Measurements from ENCODE around the gene IL22RA1.

IL22RA1 gene

DNA sequence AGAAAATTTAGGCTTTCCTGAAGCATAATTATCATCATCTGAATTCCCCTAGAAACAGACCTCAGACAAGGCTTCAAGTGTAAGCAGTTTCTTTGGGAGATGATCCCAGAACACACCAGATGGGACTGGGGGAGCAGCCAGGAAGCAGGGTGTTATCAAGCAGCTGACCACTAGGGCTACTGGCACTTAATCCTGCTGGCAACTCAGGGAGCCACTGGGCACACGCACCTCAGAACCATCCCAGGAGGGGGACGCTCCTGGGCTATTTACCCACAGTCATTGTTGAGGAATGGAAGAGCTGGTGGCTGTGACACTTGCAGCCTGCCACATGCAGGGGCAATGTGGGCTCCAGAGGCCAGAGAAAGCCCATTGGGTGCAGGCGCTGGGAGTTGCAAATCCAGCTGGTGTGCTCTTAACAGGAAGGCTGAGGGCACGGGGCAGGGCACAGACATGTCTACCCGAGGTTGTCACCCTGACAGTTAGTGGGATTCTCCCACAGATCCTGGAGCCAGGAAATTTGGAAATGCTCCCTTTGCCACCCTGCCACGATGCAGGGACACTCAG lies 15.1 kb upstream of the IL22RA1 start:
- TF ChIP-seq, protein P1, sequence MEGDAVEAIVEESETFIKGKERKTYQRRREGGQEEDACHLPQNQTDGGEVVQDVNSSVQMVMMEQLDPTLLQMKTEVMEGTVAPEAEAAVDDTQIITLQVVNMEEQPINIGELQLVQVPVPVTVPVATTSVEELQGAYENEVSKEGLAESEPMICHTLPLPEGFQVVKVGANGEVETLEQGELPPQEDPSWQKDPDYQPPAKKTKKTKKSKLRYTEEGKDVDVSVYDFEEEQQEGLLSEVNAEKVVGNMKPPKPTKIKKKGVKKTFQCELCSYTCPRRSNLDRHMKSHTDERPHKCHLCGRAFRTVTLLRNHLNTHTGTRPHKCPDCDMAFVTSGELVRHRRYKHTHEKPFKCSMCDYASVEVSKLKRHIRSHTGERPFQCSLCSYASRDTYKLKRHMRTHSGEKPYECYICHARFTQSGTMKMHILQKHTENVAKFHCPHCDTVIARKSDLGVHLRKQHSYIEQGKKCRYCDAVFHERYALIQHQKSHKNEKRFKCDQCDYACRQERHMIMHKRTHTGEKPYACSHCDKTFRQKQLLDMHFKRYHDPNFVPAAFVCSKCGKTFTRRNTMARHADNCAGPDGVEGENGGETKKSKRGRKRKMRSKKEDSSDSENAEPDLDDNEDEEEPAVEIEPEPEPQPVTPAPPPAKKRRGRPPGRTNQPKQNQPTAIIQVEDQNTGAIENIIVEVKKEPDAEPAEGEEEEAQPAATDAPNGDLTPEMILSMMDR (IDR thresholded peaks at IDR 0.05; ENCODE audit: low read depth, low read length, missing control alignments) = peak; percentile 38
- in situ Hi-C loops (cut with HindIII; ENCODE audit: low sequenced_read_pairs) = no loop called here
- H3K4me3 ChIP-seq (ENCODE audit: low read depth, low read length) = no peak overlapping the region
- DNase-seq (ENCODE audit: low read depth) = no peak

DNA sequence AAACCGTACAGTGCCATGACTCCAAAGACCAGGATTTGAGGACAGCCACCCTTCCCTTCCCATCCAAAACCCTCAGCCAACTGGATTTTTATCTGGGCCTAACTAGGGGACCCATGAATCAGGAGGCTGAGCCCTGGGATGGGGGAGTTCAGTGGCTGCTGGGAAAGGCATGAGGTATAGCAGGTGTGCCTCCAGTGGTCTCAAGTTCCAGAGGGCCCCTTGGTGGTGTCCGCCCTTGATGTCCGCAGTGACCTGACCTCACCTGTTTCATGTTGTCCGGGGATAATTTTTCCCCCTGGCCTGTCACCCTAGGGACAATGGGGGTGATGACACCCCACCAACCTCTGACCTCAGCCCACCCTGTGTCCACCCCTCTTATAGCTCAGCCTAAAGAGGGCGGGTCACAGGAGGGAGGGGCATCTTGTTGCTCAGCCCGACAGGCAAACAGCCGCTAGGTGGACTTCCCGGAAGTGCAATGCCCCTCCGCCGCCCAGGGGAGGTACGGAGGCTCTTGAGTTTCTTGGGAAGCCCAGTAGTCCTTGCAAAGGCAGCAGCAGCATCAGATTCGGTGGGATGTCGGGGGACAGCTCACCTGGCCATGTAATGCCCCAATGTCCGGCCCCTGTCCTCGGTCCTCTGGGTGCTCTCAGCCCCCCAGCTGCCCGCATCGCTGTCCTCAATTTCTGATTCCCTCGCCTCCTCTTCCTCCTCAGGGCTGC lies 13.8 kb upstream of the IL22RA1 start:
- in situ Hi-C loops (cut with HindIII; ENCODE audit: low sequenced_read_pairs) = no loop called here

DNA sequence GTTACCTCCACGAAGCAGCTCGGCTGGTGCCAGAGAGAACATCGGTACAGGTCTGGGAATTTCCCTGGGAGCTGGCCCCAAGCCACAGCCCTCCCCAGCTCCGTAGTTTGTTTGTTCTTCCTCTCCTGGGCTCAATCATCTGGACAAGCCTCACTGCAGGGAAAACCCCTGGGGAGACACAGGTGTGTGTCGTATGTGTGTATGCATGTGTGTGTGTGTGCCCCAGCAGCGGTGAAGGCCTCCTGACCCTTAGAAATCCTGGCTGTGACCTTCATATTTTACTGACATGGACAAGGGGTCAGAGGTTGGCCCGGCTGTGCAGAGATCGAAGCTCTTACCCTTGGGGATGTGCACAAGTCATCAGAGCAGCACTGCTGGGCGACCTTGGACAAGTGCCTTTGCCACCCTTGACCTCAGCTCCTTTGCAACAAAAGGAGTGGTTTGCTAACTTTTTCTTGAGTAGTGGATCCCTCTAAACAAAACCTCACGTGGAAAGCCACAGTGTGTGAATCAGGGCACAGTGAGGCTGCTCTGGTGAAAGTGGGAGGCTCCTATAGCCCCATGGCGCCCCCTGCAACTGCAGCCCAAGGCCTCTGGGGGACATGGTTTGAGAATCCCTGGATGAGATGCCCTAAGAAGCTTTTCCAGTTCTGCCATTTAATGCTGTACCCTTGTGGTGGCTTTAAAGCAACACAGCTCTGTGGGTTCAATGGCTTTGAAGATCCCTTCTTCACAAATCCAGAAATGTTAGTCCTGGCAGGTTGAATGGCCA lies 12.3 kb upstream of the IL22RA1 start:
- in situ Hi-C loops (cut with HindIII; ENCODE audit: low sequenced_read_pairs) = no loop called here
- TF ChIP-seq, protein P1 (IDR thresholded peaks at IDR 0.05; ENCODE audit: low read depth, low read length, missing control alignments) = peak; percentile 36
- no peak overlapping the region for H3K4me3 ChIP-seq (ENCODE audit: low read depth, low read length)
- DNase-seq (ENCODE audit: low read depth) = no peak

More for the DNA sequence above, 13.8 kb upstream of the IL22RA1 start:
- TF ChIP-seq, protein P1 (IDR thresholded peaks at IDR 0.05; ENCODE audit: low read depth, low read length, missing control alignments) = no peak
- DNase-seq (ENCODE audit: low read depth) = no peak
- no peak overlapping the region for H3K4me3 ChIP-seq (ENCODE audit: low read depth, low read length)

DNA sequence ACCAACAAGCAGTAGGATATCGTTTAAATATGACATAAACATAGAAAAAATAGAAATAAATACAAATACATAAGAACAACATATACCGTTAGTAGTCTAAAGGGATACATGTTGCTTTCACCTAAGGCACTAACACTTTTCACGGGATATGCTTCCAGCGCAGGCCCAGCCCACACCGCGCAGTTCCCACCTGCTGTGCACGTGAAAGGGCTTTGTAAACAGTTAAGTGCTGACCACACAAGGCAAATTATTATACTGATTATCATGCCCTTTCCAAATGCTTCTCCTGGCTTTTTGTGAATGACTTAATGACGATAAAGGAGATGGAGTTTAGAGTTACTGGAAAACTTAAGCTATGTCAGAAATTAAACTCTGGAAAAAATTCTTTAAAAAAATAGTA lies 11.3 kb upstream of the IL22RA1 start:
- no peak overlapping the region for H3K4me3 ChIP-seq (ENCODE audit: low read depth, low read length)
- DNase-seq (ENCODE audit: low read depth) = peak; percentile 22
- TF ChIP-seq, protein P1 (IDR thresholded peaks at IDR 0.05; ENCODE audit: low read depth, low read length, missing control alignments) = no peak
- in situ Hi-C loops (cut with HindIII; ENCODE audit: low sequenced_read_pairs) = no loop called here

DNA sequence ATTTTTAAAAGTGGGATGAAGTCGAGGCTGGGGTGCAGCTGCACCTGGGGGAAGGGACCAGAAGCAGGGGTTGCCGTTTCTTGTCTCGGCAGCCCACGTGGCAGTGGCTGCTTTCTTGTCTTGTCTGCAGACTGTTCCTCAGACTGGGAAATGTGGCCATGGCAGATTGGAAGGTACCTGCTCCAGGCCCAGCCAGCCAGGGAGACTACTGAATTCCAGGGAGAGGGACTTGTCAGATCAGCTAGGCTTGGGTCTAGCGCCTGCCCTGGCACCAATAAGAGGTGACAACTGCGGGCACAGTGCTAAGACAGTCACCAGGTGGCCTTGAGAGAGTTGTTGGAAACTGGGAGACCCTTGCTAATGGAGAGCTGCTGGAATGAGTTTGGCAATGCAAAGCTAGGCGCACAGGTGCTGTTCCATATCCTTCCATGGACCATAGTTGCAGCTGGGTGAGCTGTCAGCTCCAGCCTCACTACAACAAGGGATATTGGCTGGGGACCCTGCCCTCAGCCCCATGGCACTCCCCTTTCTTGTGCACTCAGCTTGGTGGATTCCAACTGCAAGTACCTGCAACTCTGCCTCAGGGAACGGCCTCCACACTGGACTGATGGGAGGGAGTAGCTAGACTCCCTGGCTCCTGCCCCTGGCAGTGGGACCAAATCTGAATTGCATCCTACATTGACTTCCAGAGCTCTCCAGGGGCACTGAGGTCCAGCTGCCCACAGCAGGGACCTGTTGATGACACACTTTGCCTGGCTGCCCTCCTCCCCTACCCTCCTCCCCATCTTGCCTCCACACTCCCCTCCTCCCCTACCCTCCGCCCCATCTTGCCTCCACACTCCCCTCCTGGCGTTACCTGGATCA lies 9.9 kb upstream of the IL22RA1 start:
- TF ChIP-seq, protein P1 (IDR thresholded peaks at IDR 0.05; ENCODE audit: low read depth, low read length, missing control alignments) = no peak
- DNase-seq (ENCODE audit: low read depth) = no peak
- in situ Hi-C loops (cut with HindIII; ENCODE audit: low sequenced_read_pairs) = no loop called here
- H3K4me3 ChIP-seq (ENCODE audit: low read depth, low read length) = no peak overlapping the region

DNA sequence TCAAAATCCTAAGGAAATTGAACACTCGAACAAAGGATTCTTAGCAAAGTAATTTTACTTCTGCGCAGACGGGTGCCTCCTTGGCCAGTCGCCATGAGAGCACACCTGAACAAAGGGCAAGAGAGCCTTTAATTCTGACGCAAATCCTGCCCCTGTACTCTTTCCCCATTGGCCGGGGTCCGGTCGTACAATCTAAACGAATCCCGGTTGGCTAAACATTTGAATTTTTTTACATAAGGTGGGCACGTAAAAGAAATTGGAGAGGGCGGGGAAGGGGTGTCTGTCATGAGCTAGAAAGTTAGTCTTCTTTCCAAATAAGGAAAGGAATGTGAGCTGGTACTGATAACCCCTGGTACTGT lies 8.2 kb upstream of the IL22RA1 start:
- in situ Hi-C loops (cut with HindIII; ENCODE audit: low sequenced_read_pairs) = no loop called here
- TF ChIP-seq, protein P1 (IDR thresholded peaks at IDR 0.05; ENCODE audit: low read depth, low read length, missing control alignments) = no peak
- H3K4me3 ChIP-seq (ENCODE audit: low read depth, low read length) = no peak overlapping the region
- DNase-seq (ENCODE audit: low read depth) = no peak

Measured in astrocyte of the cerebellum (primary cell).